ENCODE data around the gene DDX39A. TPM values are rescaled to one million over a fixed set of nuclear protein-coding genes. Genes with fewer than 3 reads are reported as not detected.

DDX39A gene
- total RNA-seq, 2 experiments from 2014 or later, result 217 to 226 TPM

- DNase-seq, result no peak
- ChIA-PET CTCF (interaction anchor here (1.0 to 1.5 kb wide), 2 partner anchors 17 to 31 kb away, joined by 3 to 5 read pairs; no protein-coding TSS in a partner anchor), POLR2A (no interaction called here)
- H3K27ac Mint-ChIP-seq, result no peak overlapping the region
- H3K4me1 Mint-ChIP-seq (ENCODE audit: low read depth), result peaks cover 11% of the 10 kb centered on the region
- no peak for ATAC-seq
- peaks cover 43% of the 10 kb centered on the region for H3K36me3 Mint-ChIP-seq (ENCODE audit: low read depth)
- H3K4me3 Mint-ChIP-seq, result no peak overlapping the region
- no peaks in the 10 kb centered on the region for H3K27me3 Mint-ChIP-seq
- no peaks in the 10 kb centered on the region for H3K9me3 Mint-ChIP-seq
- TF ChIP-seq, protein P1, sequence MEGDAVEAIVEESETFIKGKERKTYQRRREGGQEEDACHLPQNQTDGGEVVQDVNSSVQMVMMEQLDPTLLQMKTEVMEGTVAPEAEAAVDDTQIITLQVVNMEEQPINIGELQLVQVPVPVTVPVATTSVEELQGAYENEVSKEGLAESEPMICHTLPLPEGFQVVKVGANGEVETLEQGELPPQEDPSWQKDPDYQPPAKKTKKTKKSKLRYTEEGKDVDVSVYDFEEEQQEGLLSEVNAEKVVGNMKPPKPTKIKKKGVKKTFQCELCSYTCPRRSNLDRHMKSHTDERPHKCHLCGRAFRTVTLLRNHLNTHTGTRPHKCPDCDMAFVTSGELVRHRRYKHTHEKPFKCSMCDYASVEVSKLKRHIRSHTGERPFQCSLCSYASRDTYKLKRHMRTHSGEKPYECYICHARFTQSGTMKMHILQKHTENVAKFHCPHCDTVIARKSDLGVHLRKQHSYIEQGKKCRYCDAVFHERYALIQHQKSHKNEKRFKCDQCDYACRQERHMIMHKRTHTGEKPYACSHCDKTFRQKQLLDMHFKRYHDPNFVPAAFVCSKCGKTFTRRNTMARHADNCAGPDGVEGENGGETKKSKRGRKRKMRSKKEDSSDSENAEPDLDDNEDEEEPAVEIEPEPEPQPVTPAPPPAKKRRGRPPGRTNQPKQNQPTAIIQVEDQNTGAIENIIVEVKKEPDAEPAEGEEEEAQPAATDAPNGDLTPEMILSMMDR (IDR thresholded peaks at IDR 0.05), result no peak
- intact Hi-C loops (cut with micrococcal nuclease), result no loop called here
Observed at GRCh38 chr19:14449321-14449720, 30.2 kb upstream of the DDX39A start.

DNA sequence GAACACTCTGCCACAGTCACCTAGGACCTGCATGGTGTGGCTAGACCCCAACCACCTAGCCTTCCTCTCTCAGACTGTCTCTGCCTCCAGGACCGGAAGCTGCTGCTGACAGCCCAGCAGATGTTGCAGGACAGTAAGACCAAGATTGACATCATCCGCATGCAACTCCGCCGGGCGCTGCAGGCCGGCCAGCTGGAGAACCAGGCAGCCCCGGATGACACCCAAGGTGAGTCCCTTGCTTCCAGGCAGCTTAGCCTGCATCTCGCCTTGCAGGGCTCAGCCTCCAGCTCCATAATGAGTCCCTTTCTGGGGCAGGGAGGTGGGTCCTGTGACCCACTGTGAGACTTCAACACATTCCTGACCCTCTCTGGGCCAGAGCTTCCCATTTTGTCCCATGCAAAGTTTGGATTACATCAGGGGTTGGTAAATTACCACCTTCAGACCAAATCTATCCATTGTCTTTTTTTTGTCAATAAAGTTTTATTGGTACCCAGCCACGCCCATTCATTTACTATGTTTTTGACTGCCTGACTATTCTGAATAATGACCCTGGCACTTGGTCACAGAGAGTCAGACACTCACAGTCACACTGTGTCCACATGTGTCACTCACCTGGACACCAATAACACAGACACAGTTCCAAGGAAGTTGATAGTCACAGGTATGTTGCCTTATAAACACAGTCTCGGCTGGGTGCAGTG, 27.3 kb upstream of the DDX39A start:
- no peak overlapping the region for H3K4me3 Mint-ChIP-seq
- H3K9me3 Mint-ChIP-seq, result no peaks in the 10 kb centered on the region
- ATAC-seq (no peak), DNase-seq (no peak)
- ChIA-PET POLR2A (interaction anchor here (0.5 kb wide), 1 partner anchor 19 kb away, joined by 3 read pairs; no protein-coding TSS in a partner anchor), CTCF (interaction anchor here (1.0 to 1.5 kb wide), 3 partner anchors 21 to 85 kb away, joined by 3 read pairs; no protein-coding TSS in a partner anchor)
- no peaks in the 10 kb centered on the region for H3K27me3 Mint-ChIP-seq
- peaks cover 55% of the 10 kb centered on the region for H3K36me3 Mint-ChIP-seq (ENCODE audit: low read depth)
- TF ChIP-seq, protein P1 (IDR thresholded peaks at IDR 0.05), result no peak
- intact Hi-C loops (cut with micrococcal nuclease), result no loop called here
- H3K27ac Mint-ChIP-seq, result no peak overlapping the region
- H3K4me1 Mint-ChIP-seq (ENCODE audit: low read depth), result peaks cover 14% of the 10 kb centered on the region

DNA sequence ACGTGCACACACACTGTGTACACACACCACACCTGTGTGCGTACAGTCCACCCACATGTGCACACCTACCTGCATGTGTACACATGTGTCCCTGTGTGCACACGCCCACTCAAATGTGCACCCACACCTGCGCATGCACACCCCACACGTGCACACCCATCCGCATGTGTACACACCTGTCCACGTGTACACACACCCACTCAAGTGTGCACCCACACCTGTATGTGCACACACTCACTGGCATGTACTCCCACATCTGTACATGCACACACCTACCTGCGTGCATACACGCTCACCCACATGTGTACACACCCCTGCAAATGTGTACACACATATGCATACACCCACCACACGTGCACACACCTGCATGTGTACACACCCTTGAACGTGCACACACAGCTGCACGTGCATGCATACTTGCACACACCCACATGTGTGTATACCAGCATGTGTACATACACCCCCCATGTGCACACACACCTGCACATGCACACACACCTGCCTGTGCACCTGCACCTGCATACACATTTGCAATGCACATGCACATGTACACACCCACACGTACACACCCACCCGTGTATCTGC, 24.6 kb upstream of the DDX39A start:
- intact Hi-C loops (cut with micrococcal nuclease), result no loop called here
- no peak overlapping the region for H3K27ac Mint-ChIP-seq
- H3K27me3 Mint-ChIP-seq, result no peaks in the 10 kb centered on the region
- ATAC-seq (no peak), DNase-seq (no peak)
- ChIA-PET CTCF (no interaction called here), POLR2A (no interaction called here)
- no peaks in the 10 kb centered on the region for H3K9me3 Mint-ChIP-seq
- H3K4me3 Mint-ChIP-seq, result no peak overlapping the region
- H3K36me3 Mint-ChIP-seq (ENCODE audit: low read depth), result peaks cover 49% of the 10 kb centered on the region
- peaks cover 29% of the 10 kb centered on the region for H3K4me1 Mint-ChIP-seq (ENCODE audit: low read depth)
- TF ChIP-seq, protein P1 (IDR thresholded peaks at IDR 0.05), result no peak

DNA sequence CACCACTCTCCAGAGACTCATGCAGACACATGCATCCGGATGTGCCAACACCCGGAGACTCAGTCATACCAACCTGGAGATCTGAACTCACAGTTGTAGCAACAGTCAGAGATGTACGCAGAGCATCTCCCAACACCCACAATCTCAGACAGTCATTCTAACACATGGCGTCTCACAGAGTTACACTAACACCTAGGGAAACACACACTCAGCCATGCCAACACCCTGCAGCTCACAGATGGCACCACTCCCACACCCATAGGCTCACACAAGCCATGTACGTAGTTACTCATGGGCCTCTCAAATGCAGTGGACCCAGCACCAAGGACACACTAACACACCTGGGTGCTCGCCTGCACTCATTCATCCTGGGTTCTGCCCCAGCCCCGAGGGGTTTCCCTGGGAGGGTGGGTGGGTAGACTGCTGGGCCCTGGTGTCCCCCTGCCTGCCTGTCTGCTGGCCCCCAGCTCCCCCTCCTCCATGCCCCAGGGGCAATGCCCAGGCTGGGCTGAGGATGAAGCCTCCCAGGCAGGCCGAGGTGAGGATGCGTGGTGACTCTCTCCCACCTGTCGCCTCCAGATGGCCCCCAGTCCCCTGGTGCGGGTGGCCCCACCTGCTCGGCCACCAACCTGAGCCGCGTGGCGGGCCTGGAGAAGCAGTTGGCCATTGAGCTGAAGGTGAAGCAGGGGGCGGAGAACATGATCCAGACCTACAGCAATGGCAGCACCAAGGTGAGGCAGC, 23.9 kb upstream of the DDX39A start:
- ChIA-PET POLR2A (no interaction called here), CTCF (interaction anchor here (1.0 kb wide), 1 partner anchor 37 kb away, joined by 3 read pairs; no protein-coding TSS in a partner anchor)
- Mint-ChIP-seq H3K36me3 (ENCODE audit: low read depth) (peaks cover 45% of the 10 kb centered on the region), H3K4me1 (ENCODE audit: low read depth) (peaks cover 29% of the 10 kb centered on the region), H3K27ac (no peak overlapping the region), H3K4me3 (no peak overlapping the region), H3K9me3 (no peaks in the 10 kb centered on the region), H3K27me3 (no peaks in the 10 kb centered on the region)
- ATAC-seq, result no peak
- no peak for DNase-seq
- intact Hi-C loops (cut with micrococcal nuclease), result no loop called here
- TF ChIP-seq, protein P1 (IDR thresholded peaks at IDR 0.05), result no peak

Data from activated CD8-positive, alpha-beta T cell treated with anti-CD3 and anti-CD28 coated beads for 36 hours (primary cell).